Pancreas (tissue), 10 donors: ENCODE results near the gene GSK3A. TPM values are rescaled to one million over a fixed set of nuclear protein-coding genes. Genes with fewer than 3 reads are reported as not detected.

Experiments used
- ATAC-seq, 4 donors: fragments of 200-7000 bp; cut with Tn5 transposase; one replicate each; pipeline versions ENCODE4 v1.8.0 to v1.9.1; 2020; ENCODE audit warnings: mild to moderate bottlenecking in 4 of 4, moderate library complexity in 4 of 4
- DNase-seq, 6 donors: peaks; one replicate each; pipeline ENCODE4 v3.0.0-alpha.2; 2020
- FAIRE-seq: peaks from 2 replicates; lab custom pipeline; 2012; peaks lifted over from hg19 to GRCh38; lab: Jason Lieb, UNC
- H3K27ac ChIP-seq, 4 donors: fragments of 200-600 bp; sonication (generic); 1 replicate in 3 of 4; 2 replicates in 1 of 4; pipeline versions ENCODE4 v1.5.0 to v1.8.0; 2020
- H3K27me3 ChIP-seq, 4 donors: fragments of 200-600 bp; one replicate each; pipeline ENCODE4 v1.8.0; 2021
- H3K36me3 ChIP-seq, 3 donors: fragments of 200-600 bp; sonication (generic) in 1 of 3; one replicate each; pipeline versions ENCODE4 v1.5.0 to v1.8.0; 2020 to 2021
- H3K4me1 ChIP-seq, 3 donors: fragments of 200-600 bp; one replicate each; pipeline ENCODE4 v1.8.0; 2021
- H3K4me3 ChIP-seq, 4 donors: fragments of 200-600 bp; sonication (generic) in 2 of 4; one replicate each; pipeline versions ENCODE4 v1.5.0 to v1.8.0; 2020 to 2021
- H3K9me3 ChIP-seq, 4 donors: fragments of 200-600 bp; one replicate each; pipeline ENCODE4 v1.8.0; 2021
- WGBS, 2 donors: extraction: QIAGEN DNeasy Blood & Tissue Kit; methylation state at CpG; one replicate each; pipeline ENCODE4 v1.1.7; 2013; 5-methylcytosine and 5-hydroxymethylcytosine counted together
- intact Hi-C, 3 donors: fragments of 100-400 bp; cut with DNase I; formaldehyde crosslinking; loops; one replicate each; pipeline versions ENCODE4 v1.11.1 to v1.14.2; 2022
- polyA plus RNA-seq, 2 donors: library from polyadenylated mRNA; stranded (reverse); fragments of 200-250 nt; gene quantifications; one replicate each; pipeline ENCODE4 v1.2.3, GENCODE V29; 2013
- total RNA-seq, 6 donors: library from RNA; stranded (reverse); fragmentation: NEBNext Ultra II Directional in 4 of 6; extraction: Animal tissue kit (Norgen Biotek cat#: 25700) in 4 of 6; gene quantifications; one replicate each; pipeline versions ENCODE4 v1.2.1 to v1.2.4, GENCODE V29; 2021 to 2023
- TF ChIP-seq, protein P1 (sequence below), 4 donors: fragments of 200-600 bp; sonication (generic) in 3 of 4; IDR thresholded peaks; one replicate each; pipeline versions ENCODE4 v1.5.0 to v1.8.0; 2021; ENCODE audit warnings: antibody characterized with exemption in 4 of 4
- donor health status: healthy with polysubstance abuse.
- donor health status: DM: no; HTN: no; CAD: no; lungs with moderate emphysema.
- donor health status: DM: no; HTN: no; CAD: no.
- donor health status: control.
- donor health status: control.
- donor health status: Bipolar disorder and iron deficiency.
- donor health status: DM: yes; HTN: yes; CAD: no.
- donor health status: DM: no; HTN: no; CAD: no.
- donor health status: DM: no; HTN: no; CAD: no.
- donor health status: DM: yes; HTN: yes; CAD: no.

Gene GSK3A
- total and polyA plus RNA-seq, 8 donors = 9.9 to 27.6 (median 15.9) TPM

DNA sequence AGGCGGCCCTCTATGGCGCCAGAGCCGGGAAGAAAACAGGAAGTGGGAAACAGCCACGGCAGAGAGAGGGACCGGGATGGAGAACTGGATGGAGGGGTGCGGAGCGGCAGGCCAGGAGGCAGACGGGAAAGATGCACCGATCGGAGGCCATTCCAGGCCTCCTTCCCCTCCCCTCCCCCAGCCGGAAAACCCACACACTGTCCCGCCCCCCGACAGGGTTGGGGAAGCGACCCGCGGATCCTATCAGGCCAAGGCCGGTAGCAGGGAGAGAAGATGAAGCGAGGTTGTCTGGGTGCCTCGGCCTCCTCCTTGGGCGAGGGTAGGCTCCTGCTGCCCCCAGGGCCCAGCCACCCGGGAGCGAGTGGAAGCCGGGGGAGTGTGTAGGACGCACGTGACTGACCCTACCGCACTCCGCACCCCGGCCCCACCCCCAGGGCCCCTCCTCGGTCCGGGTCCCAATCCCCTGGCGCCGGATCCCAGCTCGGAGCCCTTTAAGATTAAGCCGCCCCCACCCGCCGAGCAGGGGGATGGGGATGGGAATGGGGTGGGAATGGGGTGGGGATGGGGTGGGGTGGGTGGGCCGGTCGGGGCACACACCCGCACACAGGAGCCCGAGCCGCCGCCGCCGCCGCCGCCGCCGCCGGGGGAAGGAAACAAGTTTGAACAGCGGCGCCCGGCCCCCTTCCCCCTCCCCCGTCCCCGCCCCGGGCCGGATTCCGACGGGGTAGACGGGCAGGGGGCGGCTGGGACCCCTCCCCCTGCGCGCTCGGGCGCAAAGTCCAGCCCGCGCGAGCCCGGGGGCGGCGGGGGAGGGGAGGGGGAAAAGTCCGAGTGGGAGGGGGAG is 11.1 kb upstream of the GSK3A start:
- intact Hi-C loops = no loop called here
- peak; percentile 11 to 31 (median 25) for ATAC-seq
- TF ChIP-seq, protein P1, sequence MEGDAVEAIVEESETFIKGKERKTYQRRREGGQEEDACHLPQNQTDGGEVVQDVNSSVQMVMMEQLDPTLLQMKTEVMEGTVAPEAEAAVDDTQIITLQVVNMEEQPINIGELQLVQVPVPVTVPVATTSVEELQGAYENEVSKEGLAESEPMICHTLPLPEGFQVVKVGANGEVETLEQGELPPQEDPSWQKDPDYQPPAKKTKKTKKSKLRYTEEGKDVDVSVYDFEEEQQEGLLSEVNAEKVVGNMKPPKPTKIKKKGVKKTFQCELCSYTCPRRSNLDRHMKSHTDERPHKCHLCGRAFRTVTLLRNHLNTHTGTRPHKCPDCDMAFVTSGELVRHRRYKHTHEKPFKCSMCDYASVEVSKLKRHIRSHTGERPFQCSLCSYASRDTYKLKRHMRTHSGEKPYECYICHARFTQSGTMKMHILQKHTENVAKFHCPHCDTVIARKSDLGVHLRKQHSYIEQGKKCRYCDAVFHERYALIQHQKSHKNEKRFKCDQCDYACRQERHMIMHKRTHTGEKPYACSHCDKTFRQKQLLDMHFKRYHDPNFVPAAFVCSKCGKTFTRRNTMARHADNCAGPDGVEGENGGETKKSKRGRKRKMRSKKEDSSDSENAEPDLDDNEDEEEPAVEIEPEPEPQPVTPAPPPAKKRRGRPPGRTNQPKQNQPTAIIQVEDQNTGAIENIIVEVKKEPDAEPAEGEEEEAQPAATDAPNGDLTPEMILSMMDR (IDR thresholded peaks at IDR 0.05) = no peak
- DNase-seq = peak; percentile 61 to 88 (median 72)
- WGBS, 2 donors = 1% methylated on average over 29 to 59 of the region's 71 CpGs
- H3K36me3 ChIP-seq = peaks cover 0 to 15% (median 7%) of the 10 kb centered on the region in 3 donors
- FAIRE-seq = no peak
- H3K27ac ChIP-seq = peak overlapping the region; percentile 92 to 97 (median 94)
- H3K4me1 ChIP-seq = peaks cover 0 to 16% (median 0%) of the 10 kb centered on the region in 3 donors
- H3K9me3 ChIP-seq = no peaks in the 10 kb centered on the region
- H3K4me3 ChIP-seq = peak overlapping the region; percentile 88 to 97 (median 96)
- H3K27me3 ChIP-seq = no peaks in the 10 kb centered on the region

DNA sequence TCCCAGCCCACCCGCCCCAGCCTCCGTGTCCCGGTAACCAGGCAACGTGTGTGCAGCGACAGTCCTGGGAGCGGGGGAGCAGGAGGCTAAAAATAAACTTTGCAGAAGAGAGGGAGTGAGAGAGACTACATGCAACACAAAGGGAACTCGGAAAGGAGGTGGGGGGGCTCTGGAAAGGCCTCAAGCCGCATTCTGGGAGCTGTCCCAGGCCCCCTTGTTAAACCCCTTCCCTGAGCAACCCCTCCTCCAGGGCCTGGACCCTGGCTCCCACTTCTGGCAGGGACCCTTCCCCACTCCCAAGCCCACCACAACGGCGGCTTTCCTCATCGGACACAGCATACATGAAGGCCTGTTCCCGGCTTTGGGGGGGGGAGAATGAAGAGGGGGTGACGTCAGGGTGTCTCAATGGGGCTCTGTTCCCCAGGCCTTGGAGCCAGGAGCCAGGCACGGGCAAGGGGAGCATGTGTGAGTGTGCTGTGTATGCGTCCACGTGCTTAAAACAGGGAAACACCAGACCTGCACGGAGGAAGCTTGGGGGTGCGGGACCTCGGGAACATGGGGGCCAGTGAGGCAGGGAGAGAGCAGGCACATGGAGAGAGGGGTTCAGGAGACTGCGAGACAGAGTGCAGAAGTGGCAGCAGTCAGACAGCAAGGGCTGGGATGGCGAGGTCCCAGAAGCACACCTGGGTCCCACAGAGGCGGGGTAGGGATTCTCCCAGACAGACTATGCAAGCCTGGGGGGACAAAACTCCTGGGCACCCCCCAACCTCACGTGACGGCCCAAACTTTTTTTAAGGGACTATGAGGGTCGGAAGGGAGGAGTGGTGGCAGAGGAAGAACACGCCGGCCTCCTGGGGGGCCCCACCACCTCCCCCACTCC is 10.2 kb upstream of the GSK3A start:
- peak in 4 of 6 donors; percentile 53 to 72 (median 62) for DNase-seq
- TF ChIP-seq, protein P1 (IDR thresholded peaks at IDR 0.05) = no peak
- H3K36me3 ChIP-seq = peaks cover 0 to 15% (median 9%) of the 10 kb centered on the region in 3 donors
- H3K27me3 ChIP-seq = no peaks in the 10 kb centered on the region
- ATAC-seq = peak in 1 of 4 donors; percentile 1
- no peak for FAIRE-seq
- H3K4me1 ChIP-seq = peaks cover 0 to 16% (median 0%) of the 10 kb centered on the region in 3 donors
- peak overlapping the region; percentile 92 to 97 (median 94) for H3K27ac ChIP-seq
- 12 to 13% methylated on average over 27 of the region's 27 CpGs for WGBS, 2 donors
- H3K9me3 ChIP-seq = no peaks in the 10 kb centered on the region
- H3K4me3 ChIP-seq = peak overlapping the region; percentile 88 to 97 (median 96)
- intact Hi-C loops = no loop called here

DNA sequence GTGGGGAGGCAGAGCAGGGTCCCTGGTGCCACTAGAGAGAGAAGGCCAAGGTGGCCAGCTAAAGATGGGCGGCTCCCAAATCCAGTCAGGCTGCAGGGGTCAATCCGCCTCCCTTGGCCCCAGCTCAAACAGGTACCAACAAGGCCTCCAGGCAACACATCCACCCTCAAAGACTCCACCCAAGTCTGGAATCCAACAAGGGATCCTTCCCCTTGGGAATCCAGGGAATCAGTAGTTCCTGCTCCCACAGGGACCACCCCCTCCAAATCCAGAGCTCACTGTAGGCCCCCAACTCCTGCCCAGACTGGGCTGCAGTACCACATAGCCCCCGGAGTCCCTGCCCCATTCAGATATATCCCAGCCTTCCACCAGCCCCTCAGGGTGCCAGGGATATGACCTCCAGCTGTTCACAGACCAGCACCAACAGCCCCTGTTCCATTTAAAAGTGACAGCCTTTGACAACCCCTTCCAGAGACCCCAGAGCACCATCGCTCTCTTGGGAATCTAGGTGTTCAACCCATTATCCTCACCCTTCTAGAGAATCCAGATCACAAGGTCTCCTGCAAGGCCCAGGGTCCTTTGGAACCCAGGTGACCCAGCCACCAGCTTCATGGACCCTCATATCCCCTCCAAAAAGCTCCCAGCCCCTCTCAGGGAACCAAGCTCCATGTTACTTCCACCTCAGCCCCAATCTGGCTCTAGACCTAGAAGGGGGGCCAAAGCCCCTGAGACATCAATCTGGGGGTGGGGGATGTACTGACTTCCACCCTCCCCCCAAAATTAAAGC is 9.4 kb upstream of the GSK3A start:
- H3K4me3 ChIP-seq = peak overlapping the region in 1 of 4 donors; percentile 96
- TF ChIP-seq, protein P1 (IDR thresholded peaks at IDR 0.05) = no peak
- FAIRE-seq (no peak), DNase-seq (no peak), ATAC-seq (no peak)
- WGBS, 2 donors = 71 to 80% methylated on average over 4 of the region's 4 CpGs
- peak overlapping the region; percentile 42 to 97 (median 94) for H3K27ac ChIP-seq
- no peaks in the 10 kb centered on the region for H3K27me3 ChIP-seq
- H3K9me3 ChIP-seq = no peaks in the 10 kb centered on the region
- intact Hi-C loops = no loop called here
- peaks cover 0 to 16% (median 0%) of the 10 kb centered on the region in 3 donors for H3K4me1 ChIP-seq
- peaks cover 0 to 15% (median 9%) of the 10 kb centered on the region in 3 donors for H3K36me3 ChIP-seq

DNA sequence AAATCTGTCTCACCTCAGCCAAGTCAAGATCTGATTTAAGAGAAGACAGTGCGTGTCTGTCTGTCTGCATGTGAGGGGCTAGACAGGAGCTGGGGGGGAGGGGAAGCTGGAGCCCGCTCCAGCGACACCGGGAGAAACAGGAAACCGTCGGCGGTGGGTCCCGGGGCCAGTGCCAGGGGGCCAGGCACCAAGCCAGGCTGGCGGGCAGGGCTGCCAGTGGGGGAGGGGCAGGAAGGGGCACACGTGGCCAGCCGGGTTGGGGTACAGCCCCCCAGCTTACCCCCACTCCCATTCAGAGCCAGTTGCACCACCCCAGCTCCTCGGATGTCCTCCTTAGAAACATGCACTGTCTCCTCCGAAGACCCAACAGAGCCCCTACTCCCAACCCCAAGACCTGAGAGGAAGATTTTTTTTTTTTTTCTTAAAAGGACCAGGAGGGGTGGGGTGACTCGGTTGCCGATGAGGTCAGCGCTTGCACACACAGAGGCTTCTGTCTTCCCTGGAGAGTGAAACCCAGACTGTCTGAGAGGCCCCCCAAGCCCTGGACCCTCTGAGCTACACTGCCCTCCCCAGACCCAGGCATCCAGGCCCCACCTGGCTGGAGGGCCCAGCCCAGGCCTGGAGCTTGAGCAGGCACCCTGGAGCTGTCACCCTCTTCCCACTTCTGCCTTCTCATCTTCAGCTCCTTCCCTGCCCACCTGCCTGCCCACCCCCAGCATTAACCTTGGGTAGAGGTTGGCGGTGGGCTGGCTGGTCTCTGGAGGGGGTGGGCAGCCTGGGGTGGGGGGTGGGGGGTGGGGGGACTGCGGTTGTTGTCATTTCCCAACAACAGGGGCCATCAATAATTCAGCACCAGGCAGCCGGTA is 8.5 kb upstream of the GSK3A start:
- DNase-seq = peak in 5 of 6 donors; percentile 31 to 77 (median 66)
- no peak for FAIRE-seq
- intact Hi-C loops = no loop called here
- WGBS, 2 donors = 41 to 42% methylated on average over 13 to 19 of the region's 19 CpGs
- TF ChIP-seq, protein P1 (IDR thresholded peaks at IDR 0.05) = no peak
- Histone ChIP-seq H3K4me3 (no peak overlapping the region), H3K27me3 (no peaks in the 10 kb centered on the region), H3K4me1 (peaks cover 0 to 20% (median 0%) of the 10 kb centered on the region in 3 donors), H3K9me3 (no peaks in the 10 kb centered on the region), H3K36me3 (peaks cover 0 to 15% (median 9%) of the 10 kb centered on the region in 3 donors), H3K27ac (peak overlapping the region in 3 of 4 donors; percentile 33 to 97 (median 46))
- no peak for ATAC-seq
